D341Med (cell line): ENCODE results near the gene OIP5.
"Not testable (repeated sequence)": the region's sequence is repeated elsewhere in the genome, so short reads cannot be mapped to it uniquely, and the experiment has no call there.

Experiments
- DNase-seq: peaks from one replicate; pipeline ENCODE4 v3.0.0; 2012; ENCODE audit warnings: low spot score

OIP5 gene

GRCh38 chr15:41332194-41333025, at the start of gene OIP5, which contains the start of gene NUSAP1:
TSS of gene OIP5 (minus strand) at chr15:41332591. CDS start at chr15:41332561, 30 bp downstream.
TSS of gene NUSAP1 (plus strand) at chr15:41332881. CDS start at chr15:41332958, 77 bp downstream.
- DNase-seq = peak; percentile 94

- DNase-seq = no peak
Observed at GRCh38 chr15:41377978-41378377, 45.6 kb upstream of the OIP5 start.

DNA sequence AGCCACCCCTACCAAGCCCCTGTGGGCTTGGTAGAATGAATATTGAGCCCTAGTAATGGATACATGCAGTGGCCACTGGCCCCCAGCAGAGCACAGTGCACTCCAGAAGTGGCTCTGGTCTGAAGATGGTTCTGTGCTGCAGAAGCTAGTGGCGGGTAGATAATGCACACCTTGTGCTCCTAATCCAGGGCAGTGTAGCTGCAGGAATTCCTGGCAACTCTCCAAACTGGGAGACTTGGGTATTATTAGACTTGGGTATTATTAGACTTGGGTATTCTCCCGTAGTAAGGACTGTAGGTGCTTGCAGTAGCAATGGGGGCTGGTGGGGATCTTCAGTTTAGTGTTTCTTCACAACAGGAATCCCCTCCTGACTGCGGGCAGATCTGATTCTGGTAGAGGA, 35.0 kb upstream of the OIP5 start:
- peak; percentile 50 for DNase-seq

- DNase-seq = no peak
Observed at GRCh38 chr15:41354371-41354770, 22.0 kb upstream of the OIP5 start.

- no peak for DNase-seq
Observed at GRCh38 chr15:41350057-41350717, 17.8 kb upstream of the OIP5 start.

DNA sequence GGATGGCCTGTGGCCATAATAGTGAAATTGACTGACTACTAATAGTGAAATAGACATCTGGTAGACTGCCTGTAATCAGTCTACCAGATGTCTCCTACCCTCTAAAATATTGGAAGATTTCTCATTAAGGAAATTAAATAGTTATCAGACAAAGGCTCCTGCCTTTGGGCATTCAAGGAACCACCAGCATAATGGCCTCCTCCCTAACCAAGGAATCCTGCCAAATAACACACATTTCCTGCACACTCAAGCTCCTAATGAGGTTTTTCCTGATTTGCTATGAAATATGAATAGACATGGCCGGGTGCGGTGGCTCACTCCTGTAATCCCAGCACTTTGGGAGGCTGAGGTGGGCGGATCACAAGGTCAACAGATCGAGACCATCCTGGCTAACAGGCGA, 14.8 kb upstream of the OIP5 start:
- peak; percentile 42 for DNase-seq

DNA sequence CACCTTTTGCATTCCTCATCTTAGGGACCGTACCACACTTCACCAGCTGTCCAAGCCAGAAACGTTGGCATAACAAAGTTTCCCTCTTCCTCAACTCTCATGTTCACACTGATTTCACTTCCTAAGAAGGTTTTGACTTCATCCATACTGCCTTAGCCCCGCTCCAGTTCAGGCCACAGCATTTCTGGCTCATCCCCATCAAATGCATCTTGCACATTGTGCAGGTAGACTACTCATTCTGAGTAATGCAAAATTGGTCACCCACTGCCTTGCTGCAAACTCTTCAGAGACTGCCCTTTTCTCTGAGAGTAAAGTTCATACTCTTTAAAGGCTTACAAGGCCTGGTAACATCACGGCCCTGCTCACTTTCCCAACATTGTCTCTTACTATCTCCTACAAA, 9.1 kb upstream of the OIP5 start:
- DNase-seq = no peak

- DNase-seq = no peak
Observed at GRCh38 chr15:41340189-41340695, 7.9 kb upstream of the OIP5 start.

- DNase-seq = no peak
Observed at GRCh38 chr15:41337631-41338522, 5.5 kb upstream of the OIP5 start.

DNA sequence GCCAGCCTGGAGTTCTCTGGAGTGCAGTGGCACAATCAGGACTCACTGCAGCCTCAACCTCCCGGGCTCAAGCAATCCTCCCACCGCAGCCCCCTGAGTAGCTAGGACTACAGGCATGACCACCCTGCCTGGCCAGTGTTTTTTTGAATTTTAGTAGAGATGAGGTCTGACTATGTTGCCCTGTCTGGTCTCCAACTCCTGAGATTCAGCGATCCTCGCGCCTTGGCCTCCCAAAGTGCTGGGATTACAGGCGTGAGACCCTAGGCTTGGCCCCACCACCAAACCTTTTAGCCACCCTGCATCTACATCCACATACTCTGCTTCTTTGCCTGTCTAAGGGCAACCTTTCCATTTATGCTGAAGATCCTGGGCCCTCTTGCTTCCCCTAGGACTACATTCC, 4.7 kb upstream of the OIP5 start:
- no peak for DNase-seq

- no peak for DNase-seq
Observed at GRCh38 chr15:41336549-41336948, 4.2 kb upstream of the OIP5 start.

- no peak for DNase-seq
Observed at GRCh38 chr15:41334293-41335120, 2.1 kb upstream of the OIP5 start.

DNA sequence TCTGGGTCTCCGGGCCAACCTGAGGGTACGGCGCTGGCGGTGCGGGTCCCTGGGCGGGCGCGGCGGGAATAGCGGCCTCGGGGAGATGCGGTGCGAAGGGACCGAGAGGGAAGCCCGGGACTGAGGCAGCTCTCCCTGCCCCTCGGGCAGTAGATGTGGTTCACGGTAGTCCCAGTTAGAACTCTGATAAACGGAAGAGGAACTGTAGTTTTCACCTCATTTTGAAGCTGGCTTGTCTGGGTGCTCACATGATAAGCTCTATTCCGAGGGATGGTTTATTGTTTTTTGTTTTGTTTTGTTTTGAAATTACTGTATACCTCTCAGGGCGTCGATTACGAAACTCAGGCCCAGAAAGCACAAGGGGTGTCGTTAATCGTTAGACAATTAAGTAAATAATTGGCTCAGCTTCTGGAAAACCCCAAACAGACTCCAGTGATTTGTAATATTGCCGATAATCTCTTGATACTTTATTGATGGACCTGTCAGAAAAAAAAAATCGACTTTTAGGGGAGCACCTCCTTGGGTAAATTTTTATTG, 703 bp upstream of the OIP5 start:
- peak; percentile 74 for DNase-seq

DNA sequence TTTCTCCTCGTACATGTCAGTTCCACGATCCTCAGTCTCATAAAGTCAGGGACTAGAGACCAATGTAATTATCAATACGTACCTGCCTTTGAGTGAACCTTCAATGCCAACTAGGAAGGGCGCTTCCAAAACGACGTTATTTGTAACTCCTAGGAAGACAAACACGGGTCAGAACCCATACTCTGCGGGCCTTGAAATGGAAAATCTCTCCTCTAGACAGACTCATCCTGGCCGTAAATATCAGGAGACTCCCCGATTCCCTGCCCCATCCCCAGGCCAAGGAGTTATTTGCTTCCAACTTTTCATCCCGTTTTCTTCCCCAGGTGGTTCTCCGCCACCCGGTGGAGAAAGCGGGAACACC, 578 bp downstream of the OIP5 start:
- no peak for DNase-seq

- DNase-seq = no peak
Observed at GRCh38 chr15:41331281-41331680, 1.1 kb downstream of the OIP5 start.

- no peak for DNase-seq
Observed at GRCh38 chr15:41323611-41324010, 8.8 kb downstream of the OIP5 start.

GRCh38 chr15:41320805-41321330, 11.5 kb downstream of the OIP5 start:
- not testable (repeated sequence) for DNase-seq

GRCh38 chr15:41309226-41309905, 23.0 kb downstream of the OIP5 start:
- DNase-seq = no peak

- no peak for DNase-seq
Observed at GRCh38 chr15:41307679-41308078, 24.7 kb downstream of the OIP5 start.

DNA sequence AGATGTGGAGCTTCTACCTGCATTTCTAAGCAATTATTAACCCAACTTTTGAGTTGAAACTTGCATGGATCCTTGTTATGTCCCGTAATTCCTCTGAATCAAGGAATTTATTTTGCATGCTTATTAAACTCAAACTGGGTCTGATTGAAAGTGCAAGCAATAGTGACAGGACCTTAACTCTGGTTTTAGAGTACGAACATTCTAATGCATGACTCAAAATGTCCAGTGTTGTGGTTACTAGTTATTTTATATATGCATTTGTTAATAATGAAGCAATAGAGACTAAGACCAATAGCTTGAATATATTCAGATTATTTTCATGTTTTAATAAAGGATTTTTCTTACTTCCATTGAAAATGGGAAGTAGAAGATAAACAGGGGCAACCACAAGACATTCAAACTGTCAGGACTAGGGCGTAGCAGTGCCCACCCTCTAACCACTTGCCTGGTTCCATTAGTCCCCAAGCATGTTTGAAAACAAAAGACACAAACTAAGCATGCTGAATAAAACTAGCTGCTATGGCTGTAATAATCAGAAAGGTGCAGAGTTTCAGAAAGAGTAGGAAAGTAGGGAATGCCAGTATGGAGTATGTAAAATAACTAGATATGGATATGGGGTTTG, 28.1 kb downstream of the OIP5 start:
- no peak for DNase-seq
